Heart right ventricle (tissue), 16 donors: ENCODE data around the gene SHISA6. TPM values are rescaled to one million over a fixed set of nuclear protein-coding genes. Genes with fewer than 3 reads are reported as not detected.

Experiments used
- ATAC-seq, 8 donors: fragments of 200-7000 bp; cut with Tn5 transposase; one replicate each; pipeline ENCODE4 v1.9.1; 2020; ENCODE audit warnings: mild to moderate bottlenecking in 8 of 8, moderate library complexity in 8 of 8, moderate number of reproducible peaks in 1 of 8
- DNase-seq, 2 donors: peaks; one replicate each; pipeline ENCODE4 v3.0.0-alpha.2; 2020
- H3K27ac ChIP-seq, 10 donors: fragments of 200-600 bp; sonication (generic) in 2 of 10; one replicate each; pipeline versions ENCODE4 v1.5.0 to v1.8.0; 2020 to 2022; ENCODE audit warnings: mild to moderate bottlenecking in 3 of 10
- H3K27me3 ChIP-seq, 7 donors: fragments of 200-600 bp; one replicate each; pipeline ENCODE4 v1.8.0; 2021 to 2022; ENCODE audit warnings: mild to moderate bottlenecking in 2 of 7
- H3K36me3 ChIP-seq, 9 donors: fragments of 200-600 bp; sonication (generic) in 1 of 9; one replicate each; pipeline versions ENCODE4 v1.5.0 to v1.8.0; 2020 to 2022; ENCODE audit warnings: mild to moderate bottlenecking in 2 of 9
- H3K4me1 ChIP-seq, 9 donors: fragments of 200-600 bp; sonication (generic) in 1 of 9; one replicate each; pipeline versions ENCODE4 v1.5.0 to v1.8.0; 2020 to 2022; ENCODE audit warnings: mild to moderate bottlenecking in 4 of 9
- H3K4me3 ChIP-seq, 10 donors: fragments of 200-600 bp; sonication (generic) in 2 of 10; one replicate each; pipeline versions ENCODE4 v1.5.0 to v1.8.0; 2020 to 2022; ENCODE audit warnings: mild to moderate bottlenecking in 7 of 10, moderate library complexity in 2 of 10
- H3K9me3 ChIP-seq, 11 donors: fragments of 200-600 bp in 10 of 11; sonication (generic) in 2 of 11; one replicate each; pipeline versions ENCODE4 v1.5.0 to v1.8.0; 2013 to 2022; ENCODE audit warnings: mild to moderate bottlenecking in 2 of 11, control low read depth in 1 of 11, moderate library complexity in 1 of 11
- CTCF ChIP-seq, 9 donors: fragments of 200-600 bp; sonication (generic) in 2 of 9; IDR thresholded peaks; one replicate each; pipeline versions ENCODE4 v1.5.0 to v1.8.0; 2021 to 2022; ENCODE audit warnings: antibody characterized with exemption in 9 of 9, mild to moderate bottlenecking in 5 of 9, moderate library complexity in 1 of 9
- WGBS, 2 donors: extraction: QIAGEN DNeasy Blood & Tissue Kit; methylation state at CpG; one replicate each; pipeline ENCODE4 v1.1.7; 2013; ENCODE audit warnings: inconsistent platforms in 1 of 2; 5-methylcytosine and 5-hydroxymethylcytosine counted together
- intact Hi-C, 10 donors: fragments of 100-400 bp; cut with DNase I; formaldehyde crosslinking; loops; one replicate each; pipeline versions ENCODE4 v1.11.1 to v1.14.2; 2022
- polyA plus RNA-seq, 2 donors: library from polyadenylated mRNA; stranded (reverse); fragments of 200-250 nt; gene quantifications; one replicate each; pipeline ENCODE4 v1.2.3, GENCODE V29; 2013
- total RNA-seq, 10 donors: library from RNA; stranded (reverse); fragmentation: NEBNext Ultra II Directional in 3 of 10; extraction: Animal tissue kit (Norgen Biotek cat#: 25700) in 3 of 10; gene quantifications; one replicate each; pipeline versions ENCODE4 v1.2.1 to v1.2.4, GENCODE V29; 2021 to 2023
- donor health status: Arrhythmogenic right ventricular cardiomyopathy.
- donor health status: ischemic (EF 13 %, LVEDD 7.1; RV severe dilation, severe dysfunction).
- donor health status: healthy with polysubstance abuse.
- donor health status: DM: no; HTN: yes; CAD: no.
- donor health status: DM: no; HTN: no; CAD: no.
- donor health status: ischemic (EF 25% LVEDD 6.9; RV normal size, moderate dysfunction).
- donor health status: ischemic (EF 25% LVEDD 5.7; RV mildly dilated, moderate dysfunction).
- donor health status: healthy.
- donor health status: DM: yes; HTN: yes; CAD: no.
- donor health status: Ischemic cardiomyopathy.
- donor health status: ischemic (EF 35%, LVEDD 5.7; RV mildly dilated, moderate dysfunction).
- donor health status: nonischemic (EF 11% LVEDD 7.7; RV severe dilation, severe dysfunction).
- donor health status: DM: yes; HTN: yes; CAD: no.
- donor health status: PGD.
- donor health status: ischemic (EF 29% LVEDD 5.4; RV normal size, mild dysfunction).
- donor health status: nonischemic (EF 23%, LVEDD 6.1; RV moderate dilation, normal function).

Gene SHISA6
- total and polyA plus RNA-seq, 12 donors, result 0.06 to 0.66 (median 0.23) TPM

GRCh38 chr17:11554542-11554941 is 313.5 kb downstream of the SHISA6 start:
- ATAC-seq, result no peak
- DNase-seq, result no peak
- TF ChIP-seq CTCF (IDR thresholded peaks at IDR 0.05), result no peak
- H3K27me3 ChIP-seq, result peaks cover 0 to 8% (median 0%) of the 10 kb centered on the region in 7 donors
- H3K36me3 ChIP-seq, result no peaks in the 10 kb centered on the region
- no peak overlapping the region for H3K27ac ChIP-seq
- WGBS, 2 donors, result 80 to 89% methylated on average over 5 of the region's 5 CpGs
- peaks cover 0 to 5% (median 0%) of the 10 kb centered on the region in 11 donors for H3K9me3 ChIP-seq
- intact Hi-C loops, result loop anchor here in 2 of 10 donors (5.0 to 10.0 kb wide), 2 partner anchors 48 to 60 kb away; no protein-coding TSS in a partner anchor
- H3K4me3 ChIP-seq, result no peak overlapping the region
- no peaks in the 10 kb centered on the region for H3K4me1 ChIP-seq

GRCh38 chr17:11555530-11555929 is 314.5 kb downstream of the SHISA6 start:
- ATAC-seq, result no peak
- intact Hi-C loops, result loop anchor here in 1 of 10 donors (10.0 kb wide), 1 partner anchor 59 kb away; no protein-coding TSS in a partner anchor
- Histone ChIP-seq H3K9me3 (peaks cover 0 to 5% (median 0%) of the 10 kb centered on the region in 11 donors), H3K4me3 (no peak overlapping the region), H3K27me3 (peaks cover 0 to 8% (median 0%) of the 10 kb centered on the region in 7 donors), H3K27ac (no peak overlapping the region), H3K36me3 (no peaks in the 10 kb centered on the region), H3K4me1 (no peaks in the 10 kb centered on the region)
- TF ChIP-seq CTCF (IDR thresholded peaks at IDR 0.05), result no peak
- 84 to 91% methylated on average over 6 of the region's 6 CpGs for WGBS, 2 donors
- no peak for DNase-seq

DNA sequence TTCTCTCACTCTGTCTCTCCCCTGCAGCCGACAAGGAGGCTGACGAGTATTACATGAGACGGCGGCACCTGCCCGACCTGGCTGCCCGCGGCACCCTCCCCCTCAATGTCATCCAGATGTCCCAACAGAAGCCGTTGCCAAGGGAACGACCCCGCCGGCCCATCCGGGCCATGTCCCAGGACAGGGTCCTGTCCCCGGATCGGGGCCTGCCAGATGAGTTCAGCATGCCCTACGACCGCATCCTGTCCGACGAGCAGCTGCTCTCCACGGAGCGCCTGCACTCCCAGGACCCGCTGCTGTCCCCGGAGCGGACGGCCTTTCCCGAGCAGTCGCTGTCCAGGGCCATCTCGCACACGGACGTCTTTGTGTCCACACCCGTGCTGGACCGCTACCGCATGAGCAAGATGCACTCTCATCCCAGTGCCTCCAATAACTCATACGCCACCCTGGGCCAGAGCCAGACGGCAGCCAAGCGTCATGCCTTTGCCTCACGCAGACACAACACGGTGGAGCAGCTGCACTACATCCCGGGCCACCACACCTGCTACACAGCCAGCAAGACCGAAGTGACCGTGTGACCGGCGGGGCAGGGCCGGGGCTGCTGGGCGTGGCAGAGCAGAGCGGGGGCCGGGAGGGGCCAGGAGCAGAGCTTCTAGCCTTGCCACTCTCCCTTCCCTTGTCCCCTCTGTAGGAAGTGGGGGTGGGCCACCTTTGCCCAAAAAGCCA is 316.9 kb downstream of the SHISA6 start:
- intact Hi-C loops, result loop anchor here in 1 of 10 donors (10.0 kb wide), 1 partner anchor 57 kb away; no protein-coding TSS in a partner anchor
- Histone ChIP-seq H3K4me3 (no peak overlapping the region), H3K36me3 (no peaks in the 10 kb centered on the region), H3K9me3 (peaks cover 0 to 5% (median 0%) of the 10 kb centered on the region in 11 donors), H3K27ac (no peak overlapping the region), H3K27me3 (peaks cover 0 to 8% (median 0%) of the 10 kb centered on the region in 7 donors), H3K4me1 (no peaks in the 10 kb centered on the region)
- no peak for TF ChIP-seq CTCF (IDR thresholded peaks at IDR 0.05)
- DNase-seq, result no peak
- WGBS, 2 donors, result 93% methylated on average over 46 of the region's 46 CpGs
- ATAC-seq, result no peak

DNA sequence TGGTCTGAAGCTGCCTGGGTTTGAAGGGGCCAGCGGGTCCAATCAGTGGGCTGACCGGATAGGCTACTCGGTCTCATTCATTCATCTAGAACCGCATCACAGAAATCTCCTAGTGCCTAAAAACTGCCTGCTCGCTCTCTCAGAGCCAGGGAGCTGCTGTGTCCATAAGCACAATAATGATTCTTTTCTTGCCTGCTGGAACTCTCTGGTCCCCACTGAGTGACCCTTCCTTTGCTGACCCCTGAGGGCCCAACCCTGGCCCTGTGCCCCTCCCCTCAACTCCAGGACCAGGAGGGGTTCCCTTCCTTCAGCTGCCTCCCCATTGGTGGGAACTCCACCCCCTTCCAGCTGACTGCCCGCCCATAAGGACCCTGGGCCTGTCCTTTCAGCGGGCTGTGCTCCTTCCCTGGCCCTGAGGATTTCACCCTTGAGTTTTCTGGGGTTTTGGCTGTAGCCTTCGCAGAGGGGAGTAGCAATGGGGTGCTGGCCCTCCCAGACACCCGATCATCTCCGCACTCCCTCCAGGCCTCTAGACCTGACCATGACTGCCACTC is 317.7 kb downstream of the SHISA6 start:
- intact Hi-C loops, result loop anchor here in 1 of 10 donors (10.0 kb wide), 1 partner anchor 56 kb away; no protein-coding TSS in a partner anchor
- DNase-seq (no peak), ATAC-seq (no peak)
- peaks cover 0 to 8% (median 0%) of the 10 kb centered on the region in 7 donors for H3K27me3 ChIP-seq
- no peak overlapping the region for H3K4me3 ChIP-seq
- no peaks in the 10 kb centered on the region for H3K4me1 ChIP-seq
- H3K27ac ChIP-seq, result no peak overlapping the region
- TF ChIP-seq CTCF (IDR thresholded peaks at IDR 0.05), result no peak
- peaks cover 0 to 5% (median 0%) of the 10 kb centered on the region in 11 donors for H3K9me3 ChIP-seq
- no peaks in the 10 kb centered on the region for H3K36me3 ChIP-seq
- 91 to 95% methylated on average over 10 of the region's 10 CpGs for WGBS, 2 donors
